ENCODE data around the gene CEACAM18.

CEACAM18 gene

GRCh38 chr19:51457351-51458013 is 20.9 kb upstream of the CEACAM18 start:
- TF ChIP-seq CTCF (conservative IDR thresholded peaks at IDR 0.05; ENCODE audit: low read depth, low read length) = no peak
- no peak overlapping the region for H3K4me3 ChIP-seq (ENCODE audit: low read length)
- no peak for DNase-seq (ENCODE audit: low read depth)

GRCh38 chr19:51458051-51458645 is 20.2 kb upstream of the CEACAM18 start, which contains the start of gene SIGLEC8:
TSS of gene SIGLEC8 (minus strand) at chr19:51458454. CDS start at chr19:51458387, 67 bp downstream.
- no peak for DNase-seq (ENCODE audit: low read depth)
- no peak within 1 kb of the TSS for H3K4me3 ChIP-seq (ENCODE audit: low read length)
- TF ChIP-seq CTCF (conservative IDR thresholded peaks at IDR 0.05; ENCODE audit: low read depth, low read length) = no peak

GRCh38 chr19:51458899-51459505 is 19.3 kb upstream of the CEACAM18 start:
- no peak for TF ChIP-seq CTCF (conservative IDR thresholded peaks at IDR 0.05; ENCODE audit: low read depth, low read length)
- DNase-seq (ENCODE audit: low read depth) = no peak
- H3K4me3 ChIP-seq (ENCODE audit: low read length) = no peak overlapping the region

- no peak for DNase-seq (ENCODE audit: low read depth)
- H3K4me3 ChIP-seq (ENCODE audit: low read length) = no peak overlapping the region
- TF ChIP-seq CTCF (conservative IDR thresholded peaks at IDR 0.05; ENCODE audit: low read depth, low read length) = no peak
Observed at GRCh38 chr19:51460164-51460992, 18.0 kb upstream of the CEACAM18 start.

GRCh38 chr19:51461723-51462161 is 16.6 kb upstream of the CEACAM18 start:
- TF ChIP-seq CTCF (conservative IDR thresholded peaks at IDR 0.05; ENCODE audit: low read depth, low read length) = no peak
- no peak for DNase-seq (ENCODE audit: low read depth)
- H3K4me3 ChIP-seq (ENCODE audit: low read length) = no peak overlapping the region

GRCh38 chr19:51462276-51462675 is 16.1 kb upstream of the CEACAM18 start:
- TF ChIP-seq CTCF (conservative IDR thresholded peaks at IDR 0.05; ENCODE audit: low read depth, low read length) = no peak
- DNase-seq (ENCODE audit: low read depth) = no peak
- no peak overlapping the region for H3K4me3 ChIP-seq (ENCODE audit: low read length)
